Measurements from ENCODE around the gene AHCYL2.
"Not testable (repeated sequence)": the region's sequence is repeated elsewhere in the genome, so short reads cannot be mapped to it uniquely, and the experiment has no call there.

The AHCYL2 gene

DNA sequence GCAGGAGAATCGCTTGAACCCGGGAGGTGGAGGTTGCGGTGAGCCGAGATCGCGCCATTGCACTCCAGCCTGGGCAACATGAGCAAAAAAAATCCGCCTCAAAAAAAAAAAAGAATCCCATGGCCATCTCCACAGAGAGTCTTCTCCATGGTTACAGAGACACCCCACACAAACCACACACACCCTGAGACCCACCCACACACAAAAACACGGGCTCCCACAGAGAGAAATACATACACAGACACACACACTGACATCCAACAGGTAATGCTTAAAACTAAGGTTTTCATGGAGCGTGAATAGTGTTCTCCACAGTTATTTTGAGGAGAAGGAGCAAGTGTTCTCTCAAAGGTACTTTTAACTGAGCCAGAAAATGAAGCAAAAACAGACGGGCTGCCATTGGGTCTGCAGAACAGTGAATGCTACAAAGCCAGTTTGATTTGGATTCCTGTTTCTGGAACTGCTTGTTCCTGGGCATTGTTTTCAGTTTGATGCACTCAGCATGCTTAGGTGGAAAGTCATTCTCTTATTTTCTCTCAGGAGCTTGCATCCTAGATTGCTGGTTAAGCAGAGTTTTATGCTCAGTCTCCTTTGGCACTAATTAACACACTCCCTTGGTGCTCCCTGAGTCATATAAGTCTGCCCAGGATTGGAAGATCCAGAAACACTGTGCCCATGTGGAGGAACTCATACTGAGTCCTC, 15.4 kb downstream of the AHCYL2 start:
- in situ Hi-C loops (cut with HindIII; ENCODE audit: low sequenced_read_pairs): no loop called here

DNA sequence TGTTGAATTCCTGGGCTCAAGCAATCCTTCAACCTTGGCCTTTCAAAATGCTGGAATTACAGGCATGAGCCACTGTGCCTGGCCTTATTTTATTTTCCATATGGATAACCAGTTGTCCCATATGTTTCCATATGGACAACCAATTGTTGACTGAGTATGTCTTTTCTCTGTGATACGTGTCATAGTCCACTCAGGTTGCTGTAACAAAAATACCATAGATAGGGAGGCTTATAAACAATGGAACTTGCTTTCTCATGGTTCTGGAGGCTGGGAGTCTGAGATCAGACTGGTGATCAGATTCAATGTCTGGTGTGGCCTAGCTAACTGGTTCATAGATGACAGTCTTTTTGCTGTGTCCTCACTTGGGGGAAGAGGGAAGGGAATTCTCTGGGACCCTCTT, 19.4 kb downstream of the AHCYL2 start:
- in situ Hi-C loops (cut with HindIII; ENCODE audit: low sequenced_read_pairs): no loop called here

DNA sequence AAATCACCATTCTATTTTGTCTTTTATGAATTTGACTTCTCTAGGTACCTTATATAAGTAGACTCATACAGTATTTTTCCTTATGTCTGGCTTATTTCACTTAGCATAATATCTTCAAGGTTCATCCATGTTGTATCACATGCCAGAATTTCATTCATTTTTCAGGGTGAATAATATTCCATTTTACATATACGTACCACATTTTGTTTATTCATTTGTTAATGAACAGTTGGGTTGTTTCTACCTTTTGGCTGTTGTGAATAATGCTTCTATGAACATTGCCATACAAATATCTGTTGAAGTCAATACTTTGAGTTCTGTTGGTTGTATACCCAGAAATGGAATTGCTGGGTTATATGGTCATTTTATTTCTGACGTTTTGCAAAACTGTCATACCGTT, 20.7 kb downstream of the AHCYL2 start:
- in situ Hi-C loops (cut with HindIII; ENCODE audit: low sequenced_read_pairs): no loop called here

DNA sequence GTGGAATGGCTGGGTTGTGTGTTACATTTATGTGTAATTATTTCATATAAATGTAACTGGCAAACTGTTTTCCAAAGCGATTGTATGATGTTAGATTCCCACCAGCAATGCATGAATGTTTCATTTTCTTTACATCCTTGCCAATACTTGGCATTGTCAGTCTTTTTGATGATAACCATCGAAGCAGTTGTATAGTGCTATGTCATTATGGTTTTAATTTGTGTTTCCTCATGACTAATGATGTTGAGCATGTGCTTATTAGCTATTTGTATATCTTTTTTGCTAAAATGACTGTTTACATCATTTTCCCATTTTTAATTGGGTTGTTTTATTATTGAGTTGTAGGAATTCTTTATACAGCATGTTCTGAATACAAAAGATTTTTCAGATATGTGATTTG, 22.3 kb downstream of the AHCYL2 start:
- in situ Hi-C loops (cut with HindIII; ENCODE audit: low sequenced_read_pairs): no loop called here

DNA sequence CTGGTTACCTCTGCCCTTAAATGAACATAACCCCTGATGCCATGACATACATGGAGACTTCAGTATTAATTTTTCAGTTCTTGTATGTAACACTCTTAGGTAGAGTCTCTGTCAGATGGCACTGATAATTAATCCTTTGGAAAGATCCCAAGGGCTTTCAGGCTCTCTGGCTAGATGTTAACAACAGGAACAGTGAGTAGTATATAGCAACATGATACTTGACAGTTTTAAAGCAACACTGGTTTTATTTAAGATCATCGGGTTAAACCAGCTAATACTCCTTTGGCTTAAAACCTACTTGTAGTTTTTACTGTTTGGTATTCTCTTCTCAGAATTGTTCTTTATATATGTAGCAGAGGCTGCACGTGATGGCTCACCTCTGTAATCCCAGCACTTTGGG, 27.3 kb downstream of the AHCYL2 start:
- in situ Hi-C loops (cut with HindIII; ENCODE audit: low sequenced_read_pairs): no loop called here

DNA sequence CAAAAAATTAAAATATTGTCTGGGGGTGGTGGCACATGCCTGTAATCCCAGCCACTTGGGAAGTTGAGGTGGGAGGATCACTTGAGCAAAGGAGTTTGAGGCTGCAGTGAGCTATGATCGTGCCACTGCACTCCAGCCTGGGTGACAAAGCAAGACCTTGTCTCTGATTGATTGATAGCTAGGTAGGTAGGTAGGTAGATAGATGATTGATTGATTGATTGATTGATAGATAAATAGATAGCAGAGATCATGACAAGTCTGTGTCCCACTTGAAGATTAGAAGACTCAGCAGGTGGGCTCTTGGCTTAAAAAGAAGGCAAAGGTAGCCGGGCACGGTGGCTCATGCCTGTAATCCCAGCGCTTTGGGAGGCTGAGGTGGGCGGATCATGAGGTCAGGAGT, 27.8 kb downstream of the AHCYL2 start:
- in situ Hi-C loops (cut with HindIII; ENCODE audit: low sequenced_read_pairs): not testable (repeated sequence)

DNA sequence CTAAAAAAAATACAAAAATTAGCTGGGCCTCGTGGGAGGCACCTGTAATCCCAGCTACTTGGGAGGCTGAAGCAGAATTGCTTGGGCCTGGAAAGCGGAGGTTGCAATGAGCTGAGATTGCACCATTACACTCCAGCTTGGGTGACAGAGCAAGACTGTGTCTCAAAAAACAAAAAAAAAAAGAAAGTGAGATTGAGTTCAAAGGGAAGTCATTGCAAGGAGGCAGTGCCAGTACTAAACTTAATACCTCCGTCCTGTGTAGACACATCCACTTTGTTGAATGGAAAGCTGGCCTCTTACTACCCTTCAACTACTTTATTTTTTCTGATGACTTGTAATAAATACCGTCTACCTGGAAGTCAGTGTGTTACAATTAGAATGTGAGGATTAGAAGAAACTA, 31.0 kb downstream of the AHCYL2 start:
- in situ Hi-C loops (cut with HindIII; ENCODE audit: low sequenced_read_pairs): no loop called here

DNA sequence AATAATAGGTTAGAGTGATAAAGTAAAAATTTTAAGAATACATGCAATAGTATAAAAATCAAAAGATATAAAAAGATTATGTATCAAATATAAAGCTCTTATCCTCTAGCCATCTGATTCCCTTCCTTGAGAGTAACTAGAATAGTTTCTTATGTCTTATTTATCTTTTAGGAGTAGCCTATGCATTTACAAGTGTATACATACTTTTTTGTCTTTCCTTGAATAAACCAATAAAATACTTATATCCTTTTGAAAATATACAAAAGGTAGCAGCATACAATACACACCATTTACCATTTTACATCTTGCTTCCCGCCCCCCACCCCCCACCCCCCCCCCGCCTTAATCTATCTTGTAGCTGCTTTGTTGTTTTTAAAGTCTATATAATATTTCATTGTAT, 31.4 kb downstream of the AHCYL2 start:
- in situ Hi-C loops (cut with HindIII; ENCODE audit: low sequenced_read_pairs): no loop called here

DNA sequence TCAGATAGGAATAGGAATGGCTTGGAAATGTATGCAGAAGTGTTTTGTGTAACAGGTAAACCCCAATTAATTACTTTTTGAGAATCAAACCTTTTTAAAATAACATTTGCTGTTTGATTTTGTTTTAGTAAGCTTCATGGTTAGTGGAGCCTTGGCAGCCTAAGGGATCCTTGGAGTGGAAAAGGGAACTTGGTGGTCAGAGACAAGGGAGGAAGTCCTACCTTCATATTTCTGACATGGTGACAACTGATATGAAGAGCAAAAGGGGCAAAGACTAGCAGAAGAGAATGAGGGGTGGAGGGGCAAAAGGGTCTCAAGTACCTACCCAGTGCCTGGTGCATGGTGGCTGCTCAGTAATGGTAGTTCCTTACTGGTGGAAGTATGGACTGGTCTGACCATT, 32.3 kb downstream of the AHCYL2 start:
- in situ Hi-C loops (cut with HindIII; ENCODE audit: low sequenced_read_pairs): no loop called here

DNA sequence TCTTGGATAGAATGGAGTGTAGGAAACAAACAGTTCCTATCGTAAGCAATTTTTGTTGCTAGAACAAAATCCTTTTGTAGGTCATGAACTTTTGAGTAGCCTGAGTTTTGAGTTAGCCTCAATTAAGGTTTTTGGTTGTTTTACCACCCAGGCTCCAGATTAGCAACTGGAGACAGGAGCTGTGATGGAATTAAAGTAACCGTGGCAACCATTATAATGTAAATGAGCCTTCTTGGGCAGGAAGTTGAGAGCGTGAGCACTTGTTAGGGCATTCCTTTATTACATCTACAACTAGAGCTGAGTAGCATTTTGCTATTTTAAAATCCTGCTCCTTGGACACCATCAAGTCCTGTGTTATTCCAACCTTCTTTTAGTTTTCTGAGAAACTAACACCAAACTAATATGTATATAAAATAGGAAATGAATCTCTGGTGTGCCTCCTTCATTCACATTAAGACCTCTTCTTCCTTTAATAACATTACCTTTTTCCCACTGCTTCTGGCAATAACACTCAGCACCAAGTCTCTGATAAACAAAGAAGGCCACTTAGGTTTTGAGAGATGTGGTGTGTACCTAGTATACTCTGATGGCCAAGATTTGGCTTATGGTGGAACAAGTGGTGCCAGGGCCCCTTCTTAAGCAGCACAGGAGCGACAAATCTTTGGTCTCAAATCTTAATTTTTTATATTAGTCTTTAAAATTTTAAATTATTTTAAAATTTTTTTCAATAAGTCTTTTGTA, 34.0 kb downstream of the AHCYL2 start:
- in situ Hi-C loops (cut with HindIII; ENCODE audit: low sequenced_read_pairs): no loop called here

DNA sequence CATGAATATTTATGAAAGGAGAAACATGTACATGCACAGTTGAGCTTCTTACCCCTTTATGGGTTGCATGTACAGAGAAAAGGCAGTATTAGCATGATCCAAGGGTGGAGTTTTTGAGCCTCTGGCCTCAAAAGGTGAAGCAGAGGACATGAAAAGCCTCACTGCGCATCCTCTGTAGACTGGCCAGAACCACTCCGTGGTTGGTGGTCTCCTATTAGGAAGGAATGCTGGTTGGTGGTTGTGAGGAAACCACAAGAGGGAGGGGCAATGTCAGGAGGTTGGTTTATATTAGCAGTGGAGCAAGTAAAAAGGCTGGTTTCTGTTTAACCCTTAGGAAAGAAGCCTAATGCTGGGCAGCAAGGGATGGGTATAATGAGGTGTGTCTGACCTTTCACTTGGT, 37.5 kb downstream of the AHCYL2 start:
- in situ Hi-C loops (cut with HindIII; ENCODE audit: low sequenced_read_pairs): no loop called here

DNA sequence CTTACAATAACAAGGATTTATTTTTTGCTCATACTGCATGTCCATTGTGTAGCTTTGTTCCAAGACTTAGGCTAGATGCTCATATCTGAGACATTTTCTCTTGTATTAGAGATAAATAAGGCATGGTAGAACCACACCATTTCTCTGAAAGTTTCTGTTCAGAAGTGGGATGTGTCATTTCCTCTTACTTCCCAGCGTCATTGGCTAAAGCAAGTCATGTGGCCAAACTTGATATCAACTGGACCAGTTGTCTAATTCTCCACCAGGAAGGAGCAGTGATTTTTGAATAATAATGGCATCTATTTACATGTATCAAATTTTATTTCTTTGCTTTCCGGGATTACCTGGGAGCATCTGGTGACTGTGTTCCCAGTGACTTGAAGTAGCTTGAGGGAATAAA, 38.3 kb downstream of the AHCYL2 start:
- in situ Hi-C loops (cut with HindIII; ENCODE audit: low sequenced_read_pairs): no loop called here

DNA sequence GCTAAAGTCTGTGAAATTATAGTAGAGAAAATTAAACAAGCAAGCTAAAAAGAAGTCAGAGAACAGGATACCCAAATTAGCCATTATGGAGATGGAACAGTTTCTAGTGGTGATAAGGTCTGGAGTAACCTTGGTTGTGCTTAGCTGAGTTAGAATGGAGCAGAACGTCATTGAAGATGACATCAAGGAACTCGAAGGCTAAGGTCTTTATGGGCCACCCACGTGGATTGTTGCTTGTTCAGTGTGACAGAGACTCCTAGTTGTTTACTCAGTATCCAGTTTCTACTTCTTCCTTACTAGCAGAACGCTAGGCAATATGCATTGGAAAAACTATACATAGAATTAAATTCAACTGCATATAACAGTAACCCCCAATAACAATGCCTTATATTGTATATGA, 39.7 kb downstream of the AHCYL2 start:
- in situ Hi-C loops (cut with HindIII; ENCODE audit: low sequenced_read_pairs): no loop called here

DNA sequence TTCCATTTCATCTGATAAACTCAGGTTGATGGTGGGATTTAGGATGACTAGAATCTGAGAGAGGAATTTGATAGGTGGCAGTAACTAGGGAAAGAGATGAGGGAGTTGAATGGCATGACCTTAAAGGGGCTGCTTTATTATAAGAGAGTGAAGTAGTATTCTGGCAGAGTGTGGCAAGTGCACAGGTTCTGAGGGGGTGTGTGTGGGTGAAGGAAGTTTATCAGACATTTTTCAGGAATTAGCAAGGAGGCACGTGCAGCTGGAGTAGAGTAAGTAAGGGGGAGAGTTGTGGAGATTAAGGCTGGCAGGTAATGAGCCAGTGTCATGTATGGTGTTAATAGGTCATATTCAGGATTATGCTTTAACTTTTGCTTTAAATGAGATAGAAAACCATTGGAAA, 40.5 kb downstream of the AHCYL2 start:
- in situ Hi-C loops (cut with HindIII; ENCODE audit: low sequenced_read_pairs): no loop called here

DNA sequence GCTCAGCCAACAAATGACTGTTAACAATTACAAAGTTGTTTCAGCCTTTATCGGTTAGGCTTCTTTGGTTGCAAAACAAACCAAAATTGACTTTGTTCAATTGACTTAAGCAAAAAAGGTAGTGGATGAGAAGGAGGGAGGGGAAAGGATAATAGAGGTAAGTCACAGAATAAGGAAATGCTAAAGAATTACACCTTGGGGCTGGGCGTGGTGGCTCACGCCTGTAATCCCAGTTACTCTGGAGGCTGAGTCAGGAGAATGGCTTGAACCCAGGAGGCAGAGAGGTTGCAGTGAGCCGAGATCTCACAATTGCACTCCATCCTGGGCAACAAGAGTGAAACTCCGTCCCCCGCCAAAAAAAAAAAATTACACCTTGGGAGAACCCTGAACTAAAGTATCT, 41.4 kb downstream of the AHCYL2 start:
- in situ Hi-C loops (cut with HindIII; ENCODE audit: low sequenced_read_pairs): no loop called here

DNA sequence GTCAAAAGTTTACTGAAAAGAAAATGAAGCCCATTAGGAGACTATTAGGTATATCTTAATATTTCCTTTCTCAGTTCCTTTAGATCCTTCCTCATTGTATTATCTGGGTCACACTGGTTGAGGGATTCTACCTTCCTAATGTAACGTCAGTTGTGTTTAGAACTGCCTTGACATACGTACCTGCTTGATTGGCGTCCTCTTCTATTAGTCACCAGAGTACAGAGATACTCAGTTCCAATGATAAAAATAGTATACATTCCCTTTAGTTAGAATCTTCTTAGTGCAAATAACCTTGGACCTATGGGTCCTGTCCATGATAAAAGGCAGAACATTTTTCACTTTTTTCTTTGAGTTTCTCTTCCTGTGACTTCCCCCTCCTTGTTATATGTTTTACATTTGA, 45.2 kb downstream of the AHCYL2 start:
- in situ Hi-C loops (cut with HindIII; ENCODE audit: low sequenced_read_pairs): no loop called here

DNA sequence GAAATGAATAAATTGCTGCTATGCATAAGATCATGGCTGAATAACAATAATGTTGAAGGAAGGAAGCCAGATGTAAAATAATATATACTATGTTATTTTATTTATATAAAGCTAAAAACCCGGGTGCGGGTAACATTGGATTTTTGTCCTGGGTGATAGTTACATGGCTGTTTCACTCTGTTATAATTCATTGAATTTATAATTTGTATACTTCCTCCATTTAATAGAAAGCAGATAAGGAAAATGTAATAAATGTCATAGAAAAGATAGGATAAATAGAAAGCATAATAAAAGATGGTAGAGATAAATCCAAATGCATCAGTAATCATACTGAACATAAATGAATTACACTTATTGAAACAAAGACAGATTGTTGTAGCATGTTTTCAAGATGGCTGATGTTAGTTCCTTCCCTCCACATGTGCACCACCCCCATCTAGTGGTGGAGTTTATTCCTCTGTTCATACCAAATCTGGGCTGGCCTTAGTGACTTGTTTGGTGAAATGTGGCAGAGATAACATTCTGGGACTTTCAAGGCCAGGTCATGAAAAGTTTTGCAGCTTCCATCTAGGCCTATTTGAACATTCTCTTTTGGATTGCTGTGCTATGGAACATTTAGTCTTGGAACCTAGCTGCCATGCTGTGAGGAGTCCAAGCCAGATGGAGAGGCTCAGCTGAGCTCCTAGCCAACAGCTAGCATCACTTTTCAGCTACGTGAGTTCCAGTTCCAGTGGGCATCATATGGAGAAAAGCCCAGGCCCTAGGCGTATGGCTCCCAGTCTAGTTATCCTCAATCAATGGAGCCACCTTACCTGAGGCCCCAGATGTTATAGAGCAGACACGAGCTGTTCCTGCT, 46.9 kb downstream of the AHCYL2 start:
- in situ Hi-C loops (cut with HindIII; ENCODE audit: low sequenced_read_pairs): no loop called here

DNA sequence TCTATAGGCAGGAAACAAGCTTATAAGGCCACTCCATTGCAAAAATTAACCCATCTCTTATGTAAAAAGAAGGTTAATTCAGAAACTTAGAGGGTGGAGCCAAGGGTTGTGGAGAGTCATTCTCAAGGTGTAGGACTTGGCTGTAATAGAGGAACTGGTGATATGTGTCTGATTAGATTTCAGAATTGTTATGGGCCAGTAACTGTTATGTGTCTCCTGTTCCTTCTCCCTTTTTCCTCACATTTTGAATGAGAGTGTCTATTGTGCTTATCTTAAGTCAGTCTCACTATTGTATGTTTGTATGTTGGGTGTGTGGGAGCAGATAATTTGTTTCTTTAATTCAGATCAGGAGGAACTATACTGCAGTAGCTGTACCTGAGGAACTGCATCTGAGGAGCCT, 49.1 kb downstream of the AHCYL2 start:
- in situ Hi-C loops (cut with HindIII; ENCODE audit: low sequenced_read_pairs): no loop called here

DNA sequence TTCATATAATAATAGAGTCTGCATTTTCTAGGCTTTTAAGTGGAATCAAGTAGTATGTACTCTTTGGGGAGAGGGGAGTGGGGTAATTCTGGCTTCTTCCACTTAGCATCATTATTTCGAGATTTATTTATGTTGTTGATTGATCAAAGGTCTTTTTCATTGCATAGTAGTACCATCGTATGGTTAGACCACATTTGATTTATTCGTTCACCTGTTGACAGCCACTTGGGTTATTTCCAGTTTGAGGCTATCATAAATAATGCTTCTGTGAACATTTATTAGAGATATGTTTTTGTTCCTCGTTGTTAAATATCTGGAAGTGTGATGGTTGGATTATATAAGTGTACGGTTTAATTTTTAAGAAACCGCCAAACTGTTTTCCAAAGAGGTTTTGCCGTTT, 52.8 kb downstream of the AHCYL2 start:
- in situ Hi-C loops (cut with HindIII; ENCODE audit: low sequenced_read_pairs): no loop called here

DNA sequence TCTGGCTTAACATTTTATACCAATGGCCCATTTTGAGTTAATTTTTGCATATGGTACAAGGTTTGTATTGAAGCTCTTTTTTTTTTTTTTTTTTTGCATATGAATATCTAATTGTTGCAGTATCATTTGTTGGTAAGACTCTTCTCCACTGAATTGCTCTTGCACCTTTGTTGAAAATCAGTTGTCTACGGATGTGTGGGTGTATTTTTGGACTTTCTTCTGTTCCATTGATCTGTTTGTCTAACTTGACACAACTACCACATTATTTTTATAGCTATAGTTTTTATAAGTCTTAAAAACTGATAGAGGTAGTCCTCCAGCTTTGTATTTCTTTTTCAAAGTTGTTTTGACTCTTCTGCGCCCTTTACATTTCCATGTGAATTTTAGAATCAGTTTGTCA, 53.9 kb downstream of the AHCYL2 start:
- in situ Hi-C loops (cut with HindIII; ENCODE audit: low sequenced_read_pairs): no loop called here

DNA sequence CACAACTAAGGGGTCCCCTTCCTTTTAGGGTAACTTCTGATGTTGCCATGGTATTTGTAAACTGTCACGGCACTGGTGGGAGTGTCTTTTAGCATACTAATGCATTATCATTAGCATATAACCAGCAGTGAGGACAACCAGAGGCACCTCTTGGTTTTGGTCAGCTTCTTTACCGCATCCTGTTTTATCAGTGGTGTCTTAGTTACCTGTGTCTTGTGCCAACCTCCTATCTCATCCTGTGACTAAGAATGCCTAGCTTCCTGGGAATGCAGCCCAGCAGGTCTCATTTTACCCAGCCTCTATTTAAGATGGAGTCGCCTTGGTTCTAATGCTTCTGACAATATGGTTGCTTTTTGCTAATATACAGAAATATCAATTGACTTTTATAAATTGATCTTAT, 54.9 kb downstream of the AHCYL2 start:
- in situ Hi-C loops (cut with HindIII; ENCODE audit: low sequenced_read_pairs): no loop called here

DNA sequence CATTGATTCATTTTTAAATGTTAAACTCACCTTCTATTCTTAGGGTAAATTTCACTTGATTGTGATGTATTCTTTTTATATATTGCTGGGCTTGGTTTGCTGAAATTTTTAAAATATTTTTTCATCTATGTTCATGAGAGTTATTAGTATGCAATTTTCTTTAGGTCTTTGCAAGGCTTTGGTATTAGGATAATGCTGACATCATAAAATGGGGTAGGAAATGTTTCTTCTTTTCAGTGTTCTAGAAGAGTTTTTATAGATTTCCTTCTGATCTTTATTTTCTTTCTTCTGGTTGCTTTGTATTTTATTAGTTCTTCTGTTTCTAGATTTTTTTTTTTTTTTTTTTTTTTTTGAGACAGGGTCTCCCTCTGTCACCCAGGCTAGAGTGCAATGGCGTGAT, 56.3 kb downstream of the AHCYL2 start:
- in situ Hi-C loops (cut with HindIII; ENCODE audit: low sequenced_read_pairs): no loop called here
